ENCODE data around the gene PHF21A. TPM values are rescaled to one million over a fixed set of nuclear protein-coding genes. Genes with fewer than 3 reads are reported as not detected.

Gene PHF21A
- total and polyA plus RNA-seq, 2 of the 8 experiments (the other 6 are each of a cell fraction or from before 2014, with no cell fraction given) = 17.6 to 40.3 TPM

DNA sequence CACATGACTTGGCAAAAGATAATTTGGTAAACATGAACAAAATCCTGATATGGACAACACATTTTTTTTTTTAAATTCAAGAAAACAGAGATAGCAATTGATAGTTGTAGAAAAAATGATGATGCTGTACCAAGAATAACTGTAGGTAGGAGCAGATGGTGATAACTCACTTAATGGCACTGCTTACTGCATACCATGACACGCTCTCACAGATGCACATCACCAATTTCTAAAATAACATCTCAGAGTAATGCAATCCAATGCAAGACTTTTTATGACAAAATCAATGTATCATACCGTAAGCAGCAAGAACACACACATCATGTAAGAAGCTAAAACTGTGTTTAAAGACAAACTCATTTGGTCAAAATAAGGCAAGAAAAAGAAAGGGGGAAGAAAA lies 102.6 kb downstream of the PHF21A start (continued):
- TF ChIP-seq, protein P1, sequence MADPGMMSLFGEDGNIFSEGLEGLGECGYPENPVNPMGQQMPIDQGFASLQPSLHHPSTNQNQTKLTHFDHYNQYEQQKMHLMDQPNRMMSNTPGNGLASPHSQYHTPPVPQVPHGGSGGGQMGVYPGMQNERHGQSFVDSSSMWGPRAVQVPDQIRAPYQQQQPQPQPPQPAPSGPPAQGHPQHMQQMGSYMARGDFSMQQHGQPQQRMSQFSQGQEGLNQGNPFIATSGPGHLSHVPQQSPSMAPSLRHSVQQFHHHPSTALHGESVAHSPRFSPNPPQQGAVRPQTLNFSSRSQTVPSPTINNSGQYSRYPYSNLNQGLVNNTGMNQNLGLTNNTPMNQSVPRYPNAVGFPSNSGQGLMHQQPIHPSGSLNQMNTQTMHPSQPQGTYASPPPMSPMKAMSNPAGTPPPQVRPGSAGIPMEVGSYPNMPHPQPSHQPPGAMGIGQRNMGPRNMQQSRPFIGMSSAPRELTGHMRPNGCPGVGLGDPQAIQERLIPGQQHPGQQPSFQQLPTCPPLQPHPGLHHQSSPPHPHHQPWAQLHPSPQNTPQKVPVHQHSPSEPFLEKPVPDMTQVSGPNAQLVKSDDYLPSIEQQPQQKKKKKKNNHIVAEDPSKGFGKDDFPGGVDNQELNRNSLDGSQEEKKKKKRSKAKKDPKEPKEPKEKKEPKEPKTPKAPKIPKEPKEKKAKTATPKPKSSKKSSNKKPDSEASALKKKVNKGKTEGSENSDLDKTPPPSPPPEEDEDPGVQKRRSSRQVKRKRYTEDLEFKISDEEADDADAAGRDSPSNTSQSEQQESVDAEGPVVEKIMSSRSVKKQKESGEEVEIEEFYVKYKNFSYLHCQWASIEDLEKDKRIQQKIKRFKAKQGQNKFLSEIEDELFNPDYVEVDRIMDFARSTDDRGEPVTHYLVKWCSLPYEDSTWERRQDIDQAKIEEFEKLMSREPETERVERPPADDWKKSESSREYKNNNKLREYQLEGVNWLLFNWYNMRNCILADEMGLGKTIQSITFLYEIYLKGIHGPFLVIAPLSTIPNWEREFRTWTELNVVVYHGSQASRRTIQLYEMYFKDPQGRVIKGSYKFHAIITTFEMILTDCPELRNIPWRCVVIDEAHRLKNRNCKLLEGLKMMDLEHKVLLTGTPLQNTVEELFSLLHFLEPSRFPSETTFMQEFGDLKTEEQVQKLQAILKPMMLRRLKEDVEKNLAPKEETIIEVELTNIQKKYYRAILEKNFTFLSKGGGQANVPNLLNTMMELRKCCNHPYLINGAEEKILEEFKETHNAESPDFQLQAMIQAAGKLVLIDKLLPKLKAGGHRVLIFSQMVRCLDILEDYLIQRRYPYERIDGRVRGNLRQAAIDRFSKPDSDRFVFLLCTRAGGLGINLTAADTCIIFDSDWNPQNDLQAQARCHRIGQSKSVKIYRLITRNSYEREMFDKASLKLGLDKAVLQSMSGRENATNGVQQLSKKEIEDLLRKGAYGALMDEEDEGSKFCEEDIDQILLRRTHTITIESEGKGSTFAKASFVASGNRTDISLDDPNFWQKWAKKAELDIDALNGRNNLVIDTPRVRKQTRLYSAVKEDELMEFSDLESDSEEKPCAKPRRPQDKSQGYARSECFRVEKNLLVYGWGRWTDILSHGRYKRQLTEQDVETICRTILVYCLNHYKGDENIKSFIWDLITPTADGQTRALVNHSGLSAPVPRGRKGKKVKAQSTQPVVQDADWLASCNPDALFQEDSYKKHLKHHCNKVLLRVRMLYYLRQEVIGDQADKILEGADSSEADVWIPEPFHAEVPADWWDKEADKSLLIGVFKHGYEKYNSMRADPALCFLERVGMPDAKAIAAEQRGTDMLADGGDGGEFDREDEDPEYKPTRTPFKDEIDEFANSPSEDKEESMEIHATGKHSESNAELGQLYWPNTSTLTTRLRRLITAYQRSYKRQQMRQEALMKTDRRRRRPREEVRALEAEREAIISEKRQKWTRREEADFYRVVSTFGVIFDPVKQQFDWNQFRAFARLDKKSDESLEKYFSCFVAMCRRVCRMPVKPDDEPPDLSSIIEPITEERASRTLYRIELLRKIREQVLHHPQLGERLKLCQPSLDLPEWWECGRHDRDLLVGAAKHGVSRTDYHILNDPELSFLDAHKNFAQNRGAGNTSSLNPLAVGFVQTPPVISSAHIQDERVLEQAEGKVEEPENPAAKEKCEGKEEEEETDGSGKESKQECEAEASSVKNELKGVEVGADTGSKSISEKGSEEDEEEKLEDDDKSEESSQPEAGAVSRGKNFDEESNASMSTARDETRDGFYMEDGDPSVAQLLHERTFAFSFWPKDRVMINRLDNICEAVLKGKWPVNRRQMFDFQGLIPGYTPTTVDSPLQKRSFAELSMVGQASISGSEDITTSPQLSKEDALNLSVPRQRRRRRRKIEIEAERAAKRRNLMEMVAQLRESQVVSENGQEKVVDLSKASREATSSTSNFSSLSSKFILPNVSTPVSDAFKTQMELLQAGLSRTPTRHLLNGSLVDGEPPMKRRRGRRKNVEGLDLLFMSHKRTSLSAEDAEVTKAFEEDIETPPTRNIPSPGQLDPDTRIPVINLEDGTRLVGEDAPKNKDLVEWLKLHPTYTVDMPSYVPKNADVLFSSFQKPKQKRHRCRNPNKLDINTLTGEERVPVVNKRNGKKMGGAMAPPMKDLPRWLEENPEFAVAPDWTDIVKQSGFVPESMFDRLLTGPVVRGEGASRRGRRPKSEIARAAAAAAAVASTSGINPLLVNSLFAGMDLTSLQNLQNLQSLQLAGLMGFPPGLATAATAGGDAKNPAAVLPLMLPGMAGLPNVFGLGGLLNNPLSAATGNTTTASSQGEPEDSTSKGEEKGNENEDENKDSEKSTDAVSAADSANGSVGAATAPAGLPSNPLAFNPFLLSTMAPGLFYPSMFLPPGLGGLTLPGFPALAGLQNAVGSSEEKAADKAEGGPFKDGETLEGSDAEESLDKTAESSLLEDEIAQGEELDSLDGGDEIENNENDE (IDR thresholded peaks at IDR 0.05; ENCODE audit: insufficient replicate concordance, low read length) = no peak
- TF ChIP-seq, protein P2, sequence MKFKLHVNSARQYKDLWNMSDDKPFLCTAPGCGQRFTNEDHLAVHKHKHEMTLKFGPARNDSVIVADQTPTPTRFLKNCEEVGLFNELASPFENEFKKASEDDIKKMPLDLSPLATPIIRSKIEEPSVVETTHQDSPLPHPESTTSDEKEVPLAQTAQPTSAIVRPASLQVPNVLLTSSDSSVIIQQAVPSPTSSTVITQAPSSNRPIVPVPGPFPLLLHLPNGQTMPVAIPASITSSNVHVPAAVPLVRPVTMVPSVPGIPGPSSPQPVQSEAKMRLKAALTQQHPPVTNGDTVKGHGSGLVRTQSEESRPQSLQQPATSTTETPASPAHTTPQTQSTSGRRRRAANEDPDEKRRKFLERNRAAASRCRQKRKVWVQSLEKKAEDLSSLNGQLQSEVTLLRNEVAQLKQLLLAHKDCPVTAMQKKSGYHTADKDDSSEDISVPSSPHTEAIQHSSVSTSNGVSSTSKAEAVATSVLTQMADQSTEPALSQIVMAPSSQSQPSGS (IDR thresholded peaks at IDR 0.05; ENCODE audit: low read length) = no peak
